ENCODE data around the gene HK1. TPM values are rescaled to one million over a fixed set of nuclear protein-coding genes. Genes with fewer than 3 reads are reported as not detected.
"Not testable (repeated sequence)": the region's sequence is repeated elsewhere in the genome, so short reads cannot be mapped to it uniquely, and the experiment has no call there.

The HK1 gene
- total RNA-seq, 1 donor from 2014 or later: 162 TPM

- H3K27ac Mint-ChIP-seq (ENCODE audit: unreplicated experiment): no peak overlapping the region
- H3K27me3 Mint-ChIP-seq (ENCODE audit: unreplicated experiment): no peaks in the 10 kb centered on the region
Measured at GRCh38 chr10:69303632-69304051, 25.3 kb downstream of the HK1 start.

GRCh38 chr10:69306421-69306820 lies 28.1 kb downstream of the HK1 start:
- TF ChIP-seq CTCF (IDR thresholded peaks at IDR 0.05; ENCODE audit: unreplicated experiment): no peak
- Mint-ChIP-seq H3K4me3 (ENCODE audit: unreplicated experiment) (no peak overlapping the region), H3K9me3 (ENCODE audit: unreplicated experiment) (no peaks in the 10 kb centered on the region), H3K27me3 (ENCODE audit: unreplicated experiment) (peaks cover 2% of the 10 kb centered on the region), H3K27ac (ENCODE audit: unreplicated experiment) (no peak overlapping the region), H3K4me1 (ENCODE audit: unreplicated experiment) (peaks cover 12% of the 10 kb centered on the region), H3K36me3 (ENCODE audit: low read depth, unreplicated experiment) (no peaks in the 10 kb centered on the region)
- DNase-seq (ENCODE audit: low spot score): no peak

More at GRCh38 chr10:69303632-69304051, 25.3 kb downstream of the HK1 start:
- Mint-ChIP-seq H3K4me1 (ENCODE audit: unreplicated experiment) (peaks cover 3% of the 10 kb centered on the region), H3K4me3 (ENCODE audit: unreplicated experiment) (no peak overlapping the region), H3K9me3 (ENCODE audit: unreplicated experiment) (no peaks in the 10 kb centered on the region), H3K36me3 (ENCODE audit: low read depth, unreplicated experiment) (no peaks in the 10 kb centered on the region)
- TF ChIP-seq CTCF (IDR thresholded peaks at IDR 0.05; ENCODE audit: unreplicated experiment): no peak
- DNase-seq (ENCODE audit: low spot score): no peak

GRCh38 chr10:69307434-69307833 lies 29.1 kb downstream of the HK1 start:
- H3K27ac Mint-ChIP-seq (ENCODE audit: unreplicated experiment): no peak overlapping the region
- peaks cover 2% of the 10 kb centered on the region for H3K27me3 Mint-ChIP-seq (ENCODE audit: unreplicated experiment)
- H3K9me3 Mint-ChIP-seq (ENCODE audit: unreplicated experiment): no peaks in the 10 kb centered on the region
- H3K4me1 Mint-ChIP-seq (ENCODE audit: unreplicated experiment): peaks cover 23% of the 10 kb centered on the region
- no peak overlapping the region for H3K4me3 Mint-ChIP-seq (ENCODE audit: unreplicated experiment)
- no peak for DNase-seq (ENCODE audit: low spot score)
- H3K36me3 Mint-ChIP-seq (ENCODE audit: low read depth, unreplicated experiment): no peaks in the 10 kb centered on the region
- no peak for TF ChIP-seq CTCF (IDR thresholded peaks at IDR 0.05; ENCODE audit: unreplicated experiment)

- H3K36me3 Mint-ChIP-seq (ENCODE audit: low read depth, unreplicated experiment); H3K27ac Mint-ChIP-seq (ENCODE audit: unreplicated experiment); H3K4me3 Mint-ChIP-seq (ENCODE audit: unreplicated experiment); DNase-seq (ENCODE audit: low spot score); H3K9me3 Mint-ChIP-seq (ENCODE audit: unreplicated experiment); H3K27me3 Mint-ChIP-seq (ENCODE audit: unreplicated experiment): not testable (repeated sequence)
- H3K4me1 Mint-ChIP-seq (ENCODE audit: unreplicated experiment): peaks cover 26% of the 10 kb centered on the region
Measured at GRCh38 chr10:69308304-69308703, 30.0 kb downstream of the HK1 start.

GRCh38 chr10:69311309-69311708 lies 33.0 kb downstream of the HK1 start:
- no peak for DNase-seq (ENCODE audit: low spot score)
- Mint-ChIP-seq H3K9me3 (ENCODE audit: unreplicated experiment) (no peaks in the 10 kb centered on the region), H3K4me1 (ENCODE audit: unreplicated experiment) (peaks cover 39% of the 10 kb centered on the region), H3K4me3 (ENCODE audit: unreplicated experiment) (no peak overlapping the region), H3K27me3 (ENCODE audit: unreplicated experiment) (peaks cover 7% of the 10 kb centered on the region), H3K27ac (ENCODE audit: unreplicated experiment) (peak overlapping the region; percentile 67), H3K36me3 (ENCODE audit: low read depth, unreplicated experiment) (no peaks in the 10 kb centered on the region)
- no peak for TF ChIP-seq CTCF (IDR thresholded peaks at IDR 0.05; ENCODE audit: unreplicated experiment)

All from endothelial cell (in vitro differentiated cells).